Anterior cingulate cortex (tissue), 58 donors: Measurements from ENCODE around the gene FSTL4.

Experiments used
- DNase-seq, 58 donors: peaks; one replicate each; lab custom pipeline; 2025; lab: John Stamatoyannopoulos, UW

Gene FSTL4

GRCh38 chr5:133434336-133434735 is 178.0 kb downstream of the FSTL4 start:
- no peak for DNase-seq

- DNase-seq = no peak
Measured at GRCh38 chr5:133433641-133434040, 178.7 kb downstream of the FSTL4 start.

DNA sequence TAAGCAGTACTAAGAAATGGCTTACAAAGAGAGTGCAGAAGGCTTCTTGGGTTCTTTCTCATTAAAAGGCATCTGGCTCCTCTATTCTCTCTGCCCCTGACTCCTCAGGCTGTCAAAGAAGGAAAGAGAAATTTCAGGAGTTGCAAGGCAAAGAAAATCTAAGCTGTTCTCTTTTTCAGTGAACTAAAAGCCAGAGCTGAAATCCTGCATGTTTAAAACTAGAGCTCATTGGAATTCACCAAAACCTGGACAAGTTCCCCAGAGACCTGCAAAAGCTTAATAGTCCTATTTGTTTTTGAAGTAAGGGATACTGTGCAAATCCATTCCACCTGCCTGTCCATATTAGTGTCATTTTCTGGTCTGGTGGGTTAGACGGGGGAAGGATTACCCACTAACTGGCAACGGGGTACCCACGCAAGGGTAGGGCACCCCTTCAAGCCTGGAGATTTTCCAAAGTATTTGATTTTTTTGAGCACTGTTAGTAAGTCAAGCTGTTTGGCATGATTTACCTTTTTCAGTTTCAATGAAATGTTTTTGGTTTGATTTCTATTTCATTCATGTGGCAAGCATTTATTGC is 179.3 kb downstream of the FSTL4 start:
- DNase-seq = no peak

DNA sequence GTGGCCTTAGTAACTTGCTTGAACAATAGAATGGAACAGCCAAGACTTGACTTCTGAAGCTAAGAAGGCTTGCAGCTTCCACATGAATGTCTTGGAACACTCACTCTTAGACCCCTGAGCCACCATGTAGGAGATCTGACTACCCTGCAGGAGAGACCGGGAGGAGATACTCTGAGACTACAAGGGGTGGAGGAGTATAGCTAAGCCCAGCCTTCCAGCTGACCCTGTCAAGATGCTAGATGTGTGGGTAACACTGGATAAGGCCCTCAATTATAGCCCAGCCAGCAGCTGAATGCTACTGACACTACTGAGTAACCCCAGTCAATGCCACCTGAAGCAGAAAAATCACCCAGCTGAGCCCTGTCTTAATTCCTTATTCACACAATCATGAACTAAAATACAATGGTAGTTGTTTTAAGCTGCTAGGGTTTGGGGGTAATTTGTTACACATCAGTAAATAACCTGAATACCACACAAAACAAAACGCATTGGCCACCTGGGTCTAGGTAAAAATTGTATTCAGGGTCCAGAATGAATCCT is 180.9 kb downstream of the FSTL4 start:
- no peak for DNase-seq

DNA sequence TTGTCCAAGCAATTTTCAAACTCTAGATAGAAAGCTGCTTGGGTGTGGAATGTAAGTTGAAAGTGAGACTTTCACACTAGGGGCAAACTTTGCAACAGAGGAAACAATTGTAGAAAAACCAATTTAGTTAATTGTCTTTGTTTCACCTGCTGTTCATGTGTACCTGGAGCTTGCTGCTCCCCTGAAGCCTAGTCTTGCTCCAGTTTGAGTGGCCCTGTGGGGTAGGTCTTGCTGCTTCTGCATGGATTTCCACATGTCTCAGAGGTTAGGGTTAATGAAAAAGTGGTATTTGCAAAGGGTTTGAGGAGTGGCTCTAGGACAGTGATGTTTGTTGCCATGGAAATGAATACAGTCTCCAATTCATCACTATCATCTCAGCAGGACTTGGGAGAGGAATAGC is 182.2 kb downstream of the FSTL4 start:
- DNase-seq = no peak

DNA sequence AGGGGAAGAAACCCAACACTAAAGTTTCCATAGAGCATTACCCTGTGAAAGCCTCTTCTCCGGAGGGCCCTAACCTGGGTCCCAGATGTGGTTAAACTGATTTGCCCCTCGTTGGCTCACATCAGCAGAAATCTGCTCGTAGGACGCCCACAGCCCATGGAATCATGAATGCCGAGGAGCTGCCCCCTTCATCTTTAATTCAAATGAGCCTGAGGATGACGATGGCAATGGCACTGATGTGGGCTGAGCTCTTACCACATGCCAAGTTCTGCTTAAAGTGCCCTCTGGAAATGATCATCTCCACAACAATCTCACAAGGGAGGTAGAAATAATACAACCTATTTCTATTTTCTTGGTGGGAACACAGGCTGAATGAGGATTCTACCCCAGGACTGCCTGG is 183.3 kb downstream of the FSTL4 start:
- no peak for DNase-seq

DNA sequence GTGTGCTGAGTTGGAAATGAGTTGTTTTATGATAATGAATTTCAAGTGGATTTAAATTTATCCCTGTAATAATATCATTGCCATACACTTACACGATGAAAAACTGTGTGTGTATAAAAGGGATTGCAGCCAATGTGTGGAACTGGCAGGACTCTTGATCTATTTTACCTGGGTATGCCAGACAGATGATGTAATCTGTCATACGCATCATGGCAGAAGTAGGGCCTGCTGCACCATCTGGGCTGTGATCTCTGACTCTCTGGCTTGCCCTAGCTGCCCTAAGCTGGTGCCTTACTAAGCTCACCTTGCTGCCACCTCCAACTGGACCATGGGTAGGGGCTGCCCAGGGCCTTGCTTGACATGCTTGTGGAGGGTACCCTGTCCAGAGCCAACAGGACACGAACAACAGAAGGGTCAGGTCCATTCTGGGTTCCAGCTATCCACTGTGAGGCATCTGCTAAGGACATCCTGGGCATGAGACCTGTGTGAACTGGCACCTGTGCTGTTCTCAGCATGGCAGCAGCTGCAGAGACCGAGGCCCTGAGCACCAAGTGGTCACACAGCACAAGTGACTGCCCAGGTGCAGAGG is 184.2 kb downstream of the FSTL4 start:
- DNase-seq = no peak

GRCh38 chr5:133427121-133427777 is 185.1 kb downstream of the FSTL4 start:
- no peak for DNase-seq

- no peak for DNase-seq
Measured at GRCh38 chr5:133426264-133426663, 186.1 kb downstream of the FSTL4 start.

DNA sequence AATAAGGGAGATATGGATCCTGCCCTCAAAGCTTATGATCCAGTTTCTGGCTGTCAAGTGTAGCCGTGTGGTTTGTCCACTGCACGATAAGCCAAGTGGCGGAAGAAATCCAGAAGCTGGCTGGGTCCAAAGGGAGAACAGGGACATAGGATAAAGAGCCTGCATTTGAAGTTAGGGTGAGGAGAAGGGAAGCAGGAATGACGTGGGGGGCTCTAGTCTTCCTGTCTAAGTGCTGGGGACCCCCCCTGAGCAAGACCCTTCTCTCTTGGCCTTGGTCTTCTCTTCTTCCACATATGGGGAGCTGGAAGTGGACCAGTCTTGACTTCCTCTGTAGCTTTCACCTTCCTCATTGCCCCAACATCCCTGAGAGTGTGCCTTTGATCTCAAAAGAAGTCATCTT is 186.6 kb downstream of the FSTL4 start:
- DNase-seq = no peak

- no peak for DNase-seq
Measured at GRCh38 chr5:133425222-133425621, 187.1 kb downstream of the FSTL4 start.

- DNase-seq = peak in 41 of 58 donors; percentile 8 to 68 (median 30)
Measured at GRCh38 chr5:133423618-133424282, 188.6 kb downstream of the FSTL4 start.

DNA sequence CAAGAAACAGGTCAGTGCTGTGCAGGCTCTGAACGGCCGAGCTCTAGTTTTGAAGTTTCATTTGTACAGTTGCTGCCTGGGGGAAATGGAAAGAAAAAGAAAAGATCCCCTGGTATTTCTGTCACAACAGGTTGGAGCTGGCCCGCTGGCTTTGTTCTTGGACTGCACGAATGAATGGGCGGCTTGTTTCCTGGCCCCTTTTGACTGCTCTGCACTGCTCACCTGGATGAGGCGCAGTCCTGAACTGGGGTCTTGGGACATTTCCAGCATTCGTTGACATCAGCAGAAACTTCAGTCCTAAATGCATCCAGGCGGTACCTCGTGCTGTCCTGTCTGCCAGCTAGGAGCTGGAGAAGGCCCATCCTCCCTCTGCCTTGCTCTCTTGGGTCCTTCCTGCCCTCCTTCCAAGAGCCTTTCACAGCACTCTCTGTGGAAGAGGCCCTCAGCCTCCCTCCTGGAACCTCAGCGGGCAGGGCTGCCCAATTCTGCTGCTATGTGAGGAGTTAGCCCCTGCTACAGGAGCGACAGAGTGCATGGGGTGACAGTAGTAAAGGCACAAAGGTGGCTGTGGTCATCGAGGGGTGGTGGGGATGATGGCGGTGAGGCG is 189.2 kb downstream of the FSTL4 start:
- DNase-seq = no peak

DNA sequence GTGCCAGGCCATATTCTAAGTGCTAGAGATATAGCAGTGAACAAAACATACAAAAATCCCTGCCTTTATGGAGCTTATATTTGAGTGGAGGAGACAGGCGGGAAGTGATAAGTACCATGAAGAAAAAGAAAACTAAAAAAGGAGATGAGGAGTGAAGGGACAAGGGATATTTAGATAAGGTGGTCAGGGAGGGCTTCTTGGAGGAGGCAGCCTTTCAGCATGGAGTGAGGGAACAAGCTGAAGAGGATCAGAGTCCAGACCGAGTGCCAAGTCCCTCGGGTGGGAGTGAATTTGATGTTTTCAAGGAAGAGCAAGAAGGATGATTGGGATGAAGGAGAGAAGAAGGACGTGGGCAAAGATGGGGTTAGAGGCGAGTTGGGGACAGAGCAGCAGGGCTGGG is 190.5 kb downstream of the FSTL4 start:
- no peak for DNase-seq

- DNase-seq = no peak
Measured at GRCh38 chr5:133421394-133421793, 190.9 kb downstream of the FSTL4 start.

GRCh38 chr5:133420440-133421301 is 191.7 kb downstream of the FSTL4 start:
- DNase-seq = no peak

DNA sequence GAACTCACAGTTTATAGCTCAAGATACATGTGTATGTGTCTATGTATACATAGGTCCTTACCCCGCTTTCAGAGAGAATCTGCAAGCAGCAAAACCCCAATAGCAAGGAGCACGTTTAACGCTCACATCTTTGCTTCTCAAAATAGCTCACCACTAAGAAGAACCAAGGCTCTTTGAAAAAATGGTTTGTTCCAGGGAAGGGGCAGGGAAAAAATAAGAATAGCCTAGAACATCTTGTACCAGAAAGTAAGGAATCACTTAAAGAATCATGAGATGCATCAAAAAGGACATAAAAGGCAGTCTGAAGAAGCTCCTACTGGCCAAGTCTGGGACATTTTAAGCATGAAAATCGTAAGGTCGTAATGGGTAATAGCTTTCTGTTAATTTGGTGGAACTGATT is 196.4 kb downstream of the FSTL4 start:
- DNase-seq = no peak

DNA sequence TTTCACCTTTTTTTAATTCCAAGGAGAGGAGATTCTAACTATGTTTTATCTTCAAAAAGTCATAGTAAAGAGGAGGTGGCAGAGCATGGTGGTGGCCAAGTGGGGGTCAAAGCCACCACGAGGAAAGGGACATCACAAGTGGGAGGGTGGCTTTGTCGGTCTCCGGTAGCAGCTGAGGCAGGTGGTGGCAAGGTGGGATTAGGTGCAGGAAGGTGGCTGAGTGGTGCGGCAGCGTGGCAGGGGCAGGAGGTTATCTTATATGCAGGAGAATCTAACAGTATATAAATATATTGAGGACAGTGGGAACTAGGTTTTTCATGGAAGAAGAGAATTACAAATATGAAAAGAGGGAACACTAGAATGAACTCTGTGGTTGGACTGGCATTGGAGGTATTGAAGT is 196.8 kb downstream of the FSTL4 start:
- no peak for DNase-seq

DNA sequence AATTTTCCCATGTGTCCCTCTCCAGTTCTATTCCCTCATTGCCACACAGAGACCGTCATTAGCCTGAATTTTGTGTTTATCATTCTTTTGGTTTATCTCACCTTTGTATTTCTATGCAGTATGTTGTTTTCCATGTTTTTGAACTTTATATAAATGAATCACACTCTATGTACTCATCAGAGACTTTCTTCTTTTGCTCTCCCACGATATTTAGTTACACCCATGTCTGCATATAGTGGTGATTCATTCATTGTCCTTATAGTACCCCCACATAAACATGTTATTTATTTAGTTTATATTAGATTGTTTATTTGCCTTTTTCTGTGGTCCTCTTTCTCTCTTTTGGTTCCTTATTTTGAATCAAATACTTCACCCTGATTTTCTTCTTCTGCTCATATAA is 199.7 kb downstream of the FSTL4 start:
- no peak for DNase-seq

DNA sequence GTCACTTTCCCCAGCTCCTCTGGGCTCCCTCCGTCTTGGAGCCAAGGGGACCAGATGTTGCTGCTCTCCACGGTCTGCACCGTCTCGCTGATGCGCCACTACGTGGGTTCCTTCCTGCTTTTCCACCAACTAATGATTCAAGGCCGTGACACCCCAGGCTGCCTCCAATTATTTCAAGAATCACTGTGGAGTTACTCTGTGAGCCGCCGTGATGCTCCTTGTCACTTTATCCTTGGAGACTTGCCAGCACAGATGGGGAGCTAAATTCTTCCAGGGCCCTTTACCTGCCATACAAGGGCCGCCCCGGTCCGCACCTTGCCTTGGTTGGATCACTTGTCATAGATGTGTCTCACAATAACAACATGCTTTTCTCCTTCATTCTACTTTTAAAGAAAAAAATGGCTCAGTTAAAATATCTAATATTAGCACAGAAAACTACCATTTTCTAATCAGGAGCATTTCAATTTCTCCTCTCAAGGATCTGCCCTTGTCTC is 202.0 kb downstream of the FSTL4 start:
- no peak for DNase-seq
